ENCODE measurements around the gene MPND.

The MPND gene

GRCh38 chr19:4385291-4386040 lies 42.1 kb downstream of the MPND start:
- no peak for DNase-seq

- DNase-seq: no peak
These were observed 42.9 kb downstream of the MPND start for GRCh38 chr19:4386041-4386782.

DNA sequence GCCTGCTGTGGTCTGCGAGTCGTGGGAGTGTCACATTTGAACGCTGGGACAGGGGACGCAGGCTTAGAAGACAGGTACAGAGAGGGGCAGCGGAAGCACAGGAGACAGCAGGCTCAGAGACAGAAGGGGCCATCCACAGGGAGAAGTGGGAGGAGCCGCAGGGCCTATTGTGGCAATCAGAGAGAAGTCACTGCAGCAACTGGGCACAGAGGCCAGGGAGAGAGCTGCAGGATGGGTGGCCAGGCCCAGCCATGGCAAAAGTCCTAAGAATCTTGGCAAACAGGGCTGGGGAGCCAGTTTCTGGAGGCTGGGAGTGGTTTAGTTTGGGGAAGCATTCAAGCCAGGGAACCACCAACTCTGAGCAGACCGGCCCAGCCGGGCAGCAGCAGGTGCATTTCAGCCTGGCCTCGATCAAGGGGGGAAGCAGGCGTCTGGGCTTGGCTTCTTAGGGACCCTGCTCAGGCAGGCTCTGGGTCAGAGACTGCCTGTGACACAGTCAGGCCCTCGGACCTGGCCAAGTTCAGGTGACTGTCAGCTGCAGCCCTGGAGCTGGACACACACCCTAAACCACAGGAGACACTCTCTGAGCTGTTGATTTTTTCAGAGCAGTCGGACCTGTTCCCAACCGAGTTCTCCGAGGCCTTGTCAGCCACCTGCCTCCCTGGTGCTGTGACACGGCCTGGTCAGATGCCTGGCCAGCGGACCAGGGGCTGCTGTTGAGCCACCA lies 45.1 kb downstream of the MPND start:
- no peak for DNase-seq

DNA sequence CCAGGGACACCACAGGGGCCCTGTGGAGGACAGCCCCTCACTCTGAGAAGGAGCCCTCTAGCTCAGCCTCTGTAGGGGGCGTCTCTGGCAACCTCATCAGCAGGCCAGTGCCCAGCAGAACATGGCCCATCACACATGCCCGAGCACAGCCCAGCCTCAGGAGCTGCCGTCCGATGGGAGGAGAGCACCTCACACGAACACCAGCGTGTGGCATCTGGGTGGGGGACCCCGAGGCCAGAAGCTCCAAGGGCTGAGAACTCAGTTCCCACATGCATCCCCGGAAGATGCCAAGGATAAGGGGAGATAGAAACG lies 45.7 kb downstream of the MPND start:
- no peak for DNase-seq

DNA sequence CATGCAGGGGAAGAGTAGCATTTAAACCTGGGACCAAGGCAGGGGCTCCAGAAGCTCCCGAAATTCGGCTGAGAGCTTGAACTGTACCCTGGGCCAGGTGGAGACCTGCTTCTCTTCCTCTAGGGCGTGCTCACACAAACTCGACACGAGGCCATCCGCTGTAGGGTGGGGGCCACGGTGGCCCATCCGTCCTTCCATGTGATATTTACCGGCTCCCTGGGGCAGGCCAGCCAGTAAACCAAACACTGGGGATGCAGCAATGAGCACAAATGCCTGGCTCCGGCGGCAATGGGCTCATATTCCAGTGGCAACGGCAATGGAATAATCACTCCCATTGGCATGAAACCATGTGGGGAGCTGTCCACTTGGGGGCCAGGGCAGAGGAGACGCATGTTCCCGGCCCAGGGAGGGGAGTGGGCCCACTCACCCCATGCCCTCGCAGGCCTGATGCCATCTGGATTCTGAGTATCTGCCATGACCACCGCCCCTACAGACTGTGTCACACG lies 46.2 kb downstream of the MPND start:
- no peak for DNase-seq

DNA sequence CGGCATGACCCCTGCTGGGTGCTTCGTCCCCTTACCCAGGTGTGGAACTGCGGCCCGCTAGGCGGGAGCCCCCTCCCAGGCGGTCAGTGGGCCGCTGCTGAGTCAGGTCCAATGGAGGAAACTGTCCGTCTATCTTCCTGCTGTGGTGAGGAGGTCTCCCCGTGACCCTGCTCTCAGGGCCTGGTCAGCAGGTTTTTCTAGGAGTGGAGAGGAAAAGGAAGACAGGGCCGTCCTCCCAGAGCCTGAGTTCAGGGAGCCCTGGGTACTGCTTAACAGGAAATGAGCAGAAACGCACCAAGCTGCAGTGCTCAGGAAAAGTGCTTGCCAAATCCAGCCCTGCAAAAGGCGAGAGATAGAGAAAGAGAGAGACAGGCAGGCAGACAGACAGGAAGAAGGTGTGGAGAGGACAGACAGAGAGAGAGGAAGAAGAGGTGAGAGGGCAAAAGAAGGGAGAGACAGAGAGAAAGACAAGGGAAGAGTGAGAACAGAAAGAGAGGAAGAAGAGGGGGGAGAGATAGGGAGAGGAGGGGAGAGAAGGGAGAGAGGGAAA lies 46.7 kb downstream of the MPND start:
- peak; percentile 28 for DNase-seq

DNA sequence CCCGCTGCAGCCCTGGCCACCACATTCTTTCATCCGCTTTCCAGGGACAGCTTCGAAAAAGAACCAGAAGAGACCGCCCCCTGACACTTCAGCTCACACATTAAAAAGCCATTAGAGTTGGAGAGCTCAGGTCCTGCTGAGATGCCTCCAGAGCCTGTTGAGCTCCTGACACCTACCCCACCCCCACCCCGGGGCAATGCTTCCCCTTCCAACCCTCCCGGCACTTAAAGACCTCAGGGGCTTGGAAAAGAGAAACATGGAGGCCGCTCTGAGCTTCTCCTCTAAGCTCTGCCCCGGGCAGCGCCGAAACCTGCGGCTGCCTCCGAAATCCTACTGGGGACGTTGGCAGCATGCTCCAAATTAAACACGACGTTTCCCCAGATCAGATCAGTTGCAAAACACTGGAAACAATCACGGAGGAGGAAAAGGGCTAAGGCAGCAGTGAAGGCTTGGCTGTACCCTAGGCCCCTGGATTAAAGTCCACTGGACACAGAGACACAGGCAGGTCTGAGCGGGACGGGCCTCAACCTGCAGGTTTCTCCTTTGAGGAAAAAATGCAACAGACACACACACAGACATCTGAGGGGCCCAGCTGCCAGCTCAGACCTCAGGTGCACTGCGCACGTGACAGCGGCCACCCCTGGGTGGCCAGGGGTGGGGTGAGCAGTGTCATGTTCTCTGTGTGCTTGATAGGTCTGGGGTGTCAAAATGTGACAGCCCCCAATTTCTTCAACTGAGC lies 47.4 kb downstream of the MPND start:
- no peak for DNase-seq

DNA sequence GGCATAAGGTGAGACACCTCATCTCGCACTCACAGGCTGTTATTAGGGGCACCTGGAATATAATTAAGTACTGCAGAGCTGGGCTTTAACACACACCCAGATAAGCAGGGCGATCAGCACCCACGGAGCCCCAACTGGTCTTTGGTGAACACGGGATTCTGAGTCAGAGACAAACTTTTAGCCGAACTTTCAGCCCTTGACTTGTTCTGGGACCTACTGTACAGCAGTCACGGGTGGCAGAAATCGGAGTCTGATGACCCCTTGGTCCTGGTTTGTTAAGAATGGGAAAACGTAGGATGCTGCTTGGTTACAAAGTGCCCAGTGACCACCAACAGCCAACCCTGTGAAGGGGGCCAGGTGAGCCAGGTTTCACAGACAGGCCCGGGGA lies 47.9 kb downstream of the MPND start:
- peak; percentile 29 for DNase-seq

DNA sequence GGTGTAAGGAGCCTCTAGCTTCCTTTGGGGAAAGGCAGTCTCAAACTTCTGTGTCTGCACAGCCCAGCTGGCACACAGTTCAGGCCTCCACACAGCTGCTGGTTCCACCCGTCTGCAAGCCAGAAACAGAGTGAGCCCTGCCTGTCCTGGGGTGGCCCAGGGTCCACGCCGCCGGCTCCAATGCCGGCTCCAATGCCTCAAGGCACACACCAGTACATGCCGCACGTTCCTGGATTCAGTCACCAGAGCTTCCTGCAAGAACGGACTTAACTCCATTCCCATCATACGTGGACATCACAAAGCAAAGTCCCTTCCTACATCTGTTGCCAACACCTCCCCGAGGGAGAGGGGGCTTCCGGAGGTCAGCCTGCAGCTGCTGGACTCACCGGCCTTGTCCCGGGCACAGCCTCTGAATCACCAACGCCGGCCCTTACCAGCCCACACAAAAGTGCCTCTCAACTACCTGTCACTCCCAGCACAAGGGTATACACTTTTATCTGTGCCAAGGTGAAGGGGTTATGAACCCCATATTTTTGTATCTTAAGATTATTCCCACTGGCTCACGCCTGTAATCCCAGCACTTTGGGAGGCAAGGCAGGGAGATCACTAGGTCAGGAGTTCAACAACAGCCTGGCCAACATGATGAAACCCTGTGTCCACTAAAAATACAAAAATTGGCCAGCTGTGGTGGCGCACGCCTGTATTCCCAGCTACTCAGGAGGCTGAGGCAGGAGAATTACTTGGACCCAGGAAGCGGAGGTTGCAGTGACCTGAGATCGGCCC lies 48.5 kb downstream of the MPND start:
- peak; percentile 93 for DNase-seq

- no peak for DNase-seq
These were observed 50.7 kb downstream of the MPND start for GRCh38 chr19:4393947-4394590.

- DNase-seq: no peak
These were observed 53.8 kb downstream of the MPND start for GRCh38 chr19:4396949-4397783.

- DNase-seq: peak; percentile 34
These were observed 56.4 kb downstream of the MPND start for GRCh38 chr19:4399812-4400134.

DNA sequence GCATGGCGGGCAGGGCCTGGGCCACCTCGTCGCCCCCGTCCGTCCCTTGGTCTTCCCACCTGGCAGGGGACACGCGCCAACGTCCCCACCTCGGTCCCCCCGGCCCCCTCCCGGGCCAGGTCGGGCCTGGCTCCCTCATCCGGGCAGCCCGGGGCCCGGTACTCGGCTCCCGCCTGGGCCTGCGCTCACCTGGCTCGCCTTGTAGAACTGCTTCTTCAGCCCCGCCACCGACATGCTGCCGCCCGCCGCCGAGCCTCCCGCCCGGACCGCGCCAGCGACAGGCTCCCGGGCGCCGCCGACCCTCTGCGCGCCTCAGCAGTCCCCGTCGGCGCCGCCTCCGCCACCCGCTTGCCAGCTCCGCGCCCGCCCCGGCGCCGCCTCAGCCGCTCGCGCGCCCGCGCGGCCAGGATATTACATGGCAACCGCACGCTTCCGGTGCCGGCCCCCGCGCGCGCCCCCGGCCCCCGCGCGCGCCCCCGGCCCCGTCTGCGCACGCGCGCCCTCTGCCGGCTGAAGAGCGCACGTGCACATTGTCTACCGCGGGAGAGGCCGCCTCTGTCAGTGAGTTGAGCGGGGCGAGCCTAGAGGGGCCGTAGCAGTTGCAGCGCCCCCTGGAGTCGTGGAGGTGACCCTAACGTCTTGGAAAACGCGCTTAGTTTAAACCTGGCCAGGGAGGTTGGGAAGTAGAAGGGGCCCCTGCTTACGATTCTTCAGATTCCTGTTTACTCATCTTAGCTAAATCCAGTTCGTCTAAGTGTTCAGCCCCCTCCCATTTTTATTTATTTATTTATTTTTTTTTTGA lies 57.0 kb downstream of the MPND start, which contains the start of gene SH3GL1:
Gene SH3GL1 (minus strand): TSS at position 413 of the 802 bp plus-strand sequence. CDS start 179 bp downstream, at position 234.
- DNase-seq: peak; percentile 87

DNA sequence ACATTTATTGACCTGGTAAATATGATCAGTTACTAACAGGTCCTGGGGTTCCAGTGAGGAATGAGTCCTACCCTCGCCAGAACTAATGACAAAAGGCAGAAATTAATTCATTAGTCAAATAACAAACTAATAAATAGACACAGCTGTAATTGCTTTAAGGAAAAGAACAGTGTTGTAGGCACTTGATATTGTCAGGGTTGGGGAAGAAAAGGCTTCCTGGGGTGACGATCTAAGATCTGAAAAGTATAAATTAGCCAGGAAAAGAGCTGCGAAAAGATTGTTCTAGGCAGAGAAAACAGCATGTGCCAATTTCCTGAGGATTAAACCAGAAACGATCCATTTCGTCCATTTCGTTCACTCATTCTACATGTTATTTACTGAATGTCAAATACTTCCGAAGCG lies 58.4 kb downstream of the MPND start:
- no peak for DNase-seq

GRCh38 chr19:4402171-4403004 lies 59.0 kb downstream of the MPND start, which contains the start of gene CHAF1A:
TSS of gene CHAF1A (plus strand) at chr19:4402640. CDS start at chr19:4402763, 123 bp downstream.
- peak; percentile 100 for DNase-seq

- peak; percentile 29 for DNase-seq
These were observed 59.8 kb downstream of the MPND start for GRCh38 chr19:4403005-4403761.

GRCh38 chr19:4405977-4406376 lies 62.6 kb downstream of the MPND start:
- no peak for DNase-seq

DNA sequence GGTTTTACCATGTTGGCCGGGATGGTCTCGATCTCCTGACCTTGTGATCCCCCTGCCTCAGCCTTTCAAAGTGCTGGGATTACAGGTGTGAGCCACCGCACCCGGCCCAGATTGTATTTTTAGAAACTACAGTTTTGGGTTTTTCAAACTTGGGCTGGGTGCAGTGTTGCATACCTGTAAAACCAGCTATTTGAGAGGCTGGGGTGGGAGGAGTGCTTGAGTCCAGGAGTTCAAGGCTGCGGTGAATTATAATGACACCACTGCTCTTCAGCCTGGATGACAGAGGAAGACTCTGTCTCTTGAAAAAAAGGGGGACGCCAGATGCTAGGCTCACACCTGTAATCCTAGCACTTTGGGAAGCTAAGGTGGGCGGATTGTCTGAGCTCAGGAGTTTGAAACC lies 63.3 kb downstream of the MPND start:
- no peak for DNase-seq

All from EL (cell line).